DOHH2 (cell line): ENCODE data around the gene SPG7.

Source experiments
- CTCF ChIP-seq: fragments of 200-600 bp; sonication (generic); IDR thresholded peaks from one replicate; pipeline ENCODE4 v1.5.1; 2014; ENCODE audit warnings: antibody characterized with exemption, mild to moderate bottlenecking, low read depth, low read length; ENCODE audit not compliant: poor library complexity, severe bottlenecking
- EZH2phosphoT487 ChIP-seq: fragments of 200-600 bp; sonication (generic); IDR thresholded peaks from 2 replicates; pipeline ENCODE4 v1.6.1; 2017; ENCODE audit warnings: borderline replicate concordance, mild to moderate bottlenecking, antibody characterized with exemption, low read length, moderate library complexity, mixed read lengths

- TF ChIP-seq CTCF (no peak), EZH2phosphoT487 (no peak)
Observed at GRCh38 chr16:89512453-89512852, 4.2 kb downstream of the SPG7 start.
